HL-60 (cell line): ENCODE data around the gene MAPK9.

Experiments used
- GABPA ChIP-seq: IDR thresholded peaks from 2 replicates; pipeline ENCODE4 v1.6.1; 2012; ENCODE audit warnings: low read depth
- TF ChIP-seq, protein P1 (sequence below): IDR thresholded peaks from one replicate; pipeline ENCODE4 v1.5.1; 2011; ENCODE audit warnings: low read length, control low read depth, inconsistent platforms; ENCODE audit not compliant: insufficient read depth

DNA sequence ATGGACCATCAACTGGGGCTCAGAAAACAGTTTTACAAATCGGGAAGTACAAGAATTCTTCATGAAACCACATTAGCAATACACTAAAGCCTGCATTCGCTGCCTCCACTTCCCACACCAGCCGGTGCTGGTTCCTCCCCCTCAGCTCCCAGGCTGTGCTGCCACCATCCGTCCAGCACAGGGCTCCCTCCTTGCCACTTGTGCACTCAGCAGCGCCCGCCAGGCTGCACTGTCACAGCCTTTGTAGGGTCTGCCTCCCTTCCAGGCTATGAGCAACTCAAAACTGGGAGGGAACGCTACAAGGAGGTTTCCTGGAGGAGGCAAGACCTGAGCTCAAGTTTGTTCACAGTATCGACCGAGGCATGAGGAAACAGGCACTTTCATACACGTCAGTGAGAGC is 7.7 kb downstream of the MAPK9 start:
- TF ChIP-seq, protein P1, sequence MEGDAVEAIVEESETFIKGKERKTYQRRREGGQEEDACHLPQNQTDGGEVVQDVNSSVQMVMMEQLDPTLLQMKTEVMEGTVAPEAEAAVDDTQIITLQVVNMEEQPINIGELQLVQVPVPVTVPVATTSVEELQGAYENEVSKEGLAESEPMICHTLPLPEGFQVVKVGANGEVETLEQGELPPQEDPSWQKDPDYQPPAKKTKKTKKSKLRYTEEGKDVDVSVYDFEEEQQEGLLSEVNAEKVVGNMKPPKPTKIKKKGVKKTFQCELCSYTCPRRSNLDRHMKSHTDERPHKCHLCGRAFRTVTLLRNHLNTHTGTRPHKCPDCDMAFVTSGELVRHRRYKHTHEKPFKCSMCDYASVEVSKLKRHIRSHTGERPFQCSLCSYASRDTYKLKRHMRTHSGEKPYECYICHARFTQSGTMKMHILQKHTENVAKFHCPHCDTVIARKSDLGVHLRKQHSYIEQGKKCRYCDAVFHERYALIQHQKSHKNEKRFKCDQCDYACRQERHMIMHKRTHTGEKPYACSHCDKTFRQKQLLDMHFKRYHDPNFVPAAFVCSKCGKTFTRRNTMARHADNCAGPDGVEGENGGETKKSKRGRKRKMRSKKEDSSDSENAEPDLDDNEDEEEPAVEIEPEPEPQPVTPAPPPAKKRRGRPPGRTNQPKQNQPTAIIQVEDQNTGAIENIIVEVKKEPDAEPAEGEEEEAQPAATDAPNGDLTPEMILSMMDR, result no peak
- no peak for TF ChIP-seq GABPA
